ENCODE results near the gene MORN5. TPM values are rescaled to one million over a fixed set of nuclear protein-coding genes. Genes with fewer than 3 reads are reported as not detected.

The MORN5 gene
- total RNA-seq, 1 experiment from 2014 or later: not detected

DNA sequence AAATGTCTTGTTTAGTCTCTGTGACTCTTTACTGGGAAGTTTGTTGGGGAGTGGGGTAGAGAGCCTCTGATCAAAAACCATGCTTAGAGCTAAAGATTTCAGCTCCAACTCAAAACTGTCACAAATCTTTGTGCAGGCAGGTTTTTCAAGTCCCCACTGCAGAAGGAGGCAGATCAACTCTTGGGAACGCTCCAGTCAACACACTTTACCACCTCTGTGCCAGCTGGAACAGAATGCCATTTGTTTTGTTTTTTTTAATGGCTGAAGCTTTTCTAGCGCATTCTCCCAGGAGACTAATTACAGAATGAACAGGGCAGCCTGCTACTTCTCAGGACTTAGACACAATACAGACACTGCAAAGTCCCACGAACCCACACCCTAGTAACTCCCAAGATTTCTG is 87.0 kb downstream of the MORN5 start:
- CTCF ChIA-PET: no interaction called here
- H3K4me3 ChIP-seq (ENCODE audit: low read depth in 2 of 2, low read length in 2 of 2): no peak overlapping the region

DNA sequence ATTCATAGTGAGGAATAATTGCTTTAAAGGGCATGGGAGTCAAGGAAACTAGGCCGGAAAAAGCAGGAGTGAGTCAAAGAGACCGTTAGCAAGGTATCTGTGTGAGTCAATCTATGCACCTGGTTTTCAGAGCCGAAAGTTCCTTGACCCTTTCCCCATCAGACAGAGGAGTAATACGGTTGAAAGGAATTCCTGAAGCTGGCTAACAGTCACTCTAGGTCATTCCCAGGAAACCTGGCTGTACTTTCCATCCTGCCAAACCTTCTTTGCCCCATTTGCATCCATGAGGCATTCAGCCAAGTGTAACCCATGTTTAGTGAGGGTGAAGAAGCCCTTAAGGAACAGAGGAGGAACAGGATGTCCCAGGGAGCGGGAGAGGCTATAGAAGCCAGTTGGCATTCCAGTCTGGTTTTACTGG is 88.7 kb downstream of the MORN5 start:
- no peaks in the 10 kb centered on the region for H3K9me3 ChIP-seq (ENCODE audit: control insufficient read depth, insufficient read depth, low read depth, low read length)
- DNase-seq (ENCODE audit: low read depth, low spot score) (no peak), ATAC-seq (no peak)
- CTCF ChIA-PET: no interaction called here
- no peaks in the 10 kb centered on the region for H3K4me1 ChIP-seq (ENCODE audit: control insufficient read depth, insufficient read depth, low read length)
- no TSS peak for BruUV-seq (replicated peaks)
- intact Hi-C loops (cut with micrococcal nuclease; ENCODE audit: unreplicated experiment) (no loop called here), in situ Hi-C loops (cut with HindIII; ENCODE audit: low pct_unique_long_range_greater_than_20kb, low sequenced_read_pairs) (no loop called here)
- no peak overlapping the region for H3K4me3 ChIP-seq (ENCODE audit: low read depth in 2 of 2, low read length in 2 of 2)
- H3K27me3 ChIP-seq (ENCODE audit: control insufficient read depth, insufficient read depth, low read length): no peaks in the 10 kb centered on the region
- H3K27ac ChIP-seq (ENCODE audit: low read length): no peak overlapping the region
- peaks cover 10% of the 10 kb centered on the region for H3K36me3 ChIP-seq (ENCODE audit: control insufficient read depth, insufficient read depth, low read length)
- TF ChIP-seq, protein P1, sequence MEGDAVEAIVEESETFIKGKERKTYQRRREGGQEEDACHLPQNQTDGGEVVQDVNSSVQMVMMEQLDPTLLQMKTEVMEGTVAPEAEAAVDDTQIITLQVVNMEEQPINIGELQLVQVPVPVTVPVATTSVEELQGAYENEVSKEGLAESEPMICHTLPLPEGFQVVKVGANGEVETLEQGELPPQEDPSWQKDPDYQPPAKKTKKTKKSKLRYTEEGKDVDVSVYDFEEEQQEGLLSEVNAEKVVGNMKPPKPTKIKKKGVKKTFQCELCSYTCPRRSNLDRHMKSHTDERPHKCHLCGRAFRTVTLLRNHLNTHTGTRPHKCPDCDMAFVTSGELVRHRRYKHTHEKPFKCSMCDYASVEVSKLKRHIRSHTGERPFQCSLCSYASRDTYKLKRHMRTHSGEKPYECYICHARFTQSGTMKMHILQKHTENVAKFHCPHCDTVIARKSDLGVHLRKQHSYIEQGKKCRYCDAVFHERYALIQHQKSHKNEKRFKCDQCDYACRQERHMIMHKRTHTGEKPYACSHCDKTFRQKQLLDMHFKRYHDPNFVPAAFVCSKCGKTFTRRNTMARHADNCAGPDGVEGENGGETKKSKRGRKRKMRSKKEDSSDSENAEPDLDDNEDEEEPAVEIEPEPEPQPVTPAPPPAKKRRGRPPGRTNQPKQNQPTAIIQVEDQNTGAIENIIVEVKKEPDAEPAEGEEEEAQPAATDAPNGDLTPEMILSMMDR (IDR thresholded peaks at IDR 0.05): no peak
- no peak for TF ChIP-seq TCF7L2 (IDR thresholded peaks at IDR 0.05; ENCODE audit: low read depth, low read length)
- TF ChIP-seq POLR2AphosphoS5 (IDR thresholded peaks at IDR 0.05; ENCODE audit: low read depth, low read length): no peak
- TF ChIP-seq, protein P2, sequence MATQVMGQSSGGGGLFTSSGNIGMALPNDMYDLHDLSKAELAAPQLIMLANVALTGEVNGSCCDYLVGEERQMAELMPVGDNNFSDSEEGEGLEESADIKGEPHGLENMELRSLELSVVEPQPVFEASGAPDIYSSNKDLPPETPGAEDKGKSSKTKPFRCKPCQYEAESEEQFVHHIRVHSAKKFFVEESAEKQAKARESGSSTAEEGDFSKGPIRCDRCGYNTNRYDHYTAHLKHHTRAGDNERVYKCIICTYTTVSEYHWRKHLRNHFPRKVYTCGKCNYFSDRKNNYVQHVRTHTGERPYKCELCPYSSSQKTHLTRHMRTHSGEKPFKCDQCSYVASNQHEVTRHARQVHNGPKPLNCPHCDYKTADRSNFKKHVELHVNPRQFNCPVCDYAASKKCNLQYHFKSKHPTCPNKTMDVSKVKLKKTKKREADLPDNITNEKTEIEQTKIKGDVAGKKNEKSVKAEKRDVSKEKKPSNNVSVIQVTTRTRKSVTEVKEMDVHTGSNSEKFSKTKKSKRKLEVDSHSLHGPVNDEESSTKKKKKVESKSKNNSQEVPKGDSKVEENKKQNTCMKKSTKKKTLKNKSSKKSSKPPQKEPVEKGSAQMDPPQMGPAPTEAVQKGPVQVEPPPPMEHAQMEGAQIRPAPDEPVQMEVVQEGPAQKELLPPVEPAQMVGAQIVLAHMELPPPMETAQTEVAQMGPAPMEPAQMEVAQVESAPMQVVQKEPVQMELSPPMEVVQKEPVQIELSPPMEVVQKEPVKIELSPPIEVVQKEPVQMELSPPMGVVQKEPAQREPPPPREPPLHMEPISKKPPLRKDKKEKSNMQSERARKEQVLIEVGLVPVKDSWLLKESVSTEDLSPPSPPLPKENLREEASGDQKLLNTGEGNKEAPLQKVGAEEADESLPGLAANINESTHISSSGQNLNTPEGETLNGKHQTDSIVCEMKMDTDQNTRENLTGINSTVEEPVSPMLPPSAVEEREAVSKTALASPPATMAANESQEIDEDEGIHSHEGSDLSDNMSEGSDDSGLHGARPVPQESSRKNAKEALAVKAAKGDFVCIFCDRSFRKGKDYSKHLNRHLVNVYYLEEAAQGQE (IDR thresholded peaks at IDR 0.05; ENCODE audit: insufficient read depth in 1 of 2, low read depth in 2 of 2, low read length in 1 of 2): no peak
- no peak for TF ChIP-seq SIN3A (IDR thresholded peaks at IDR 0.05; ENCODE audit: borderline replicate concordance, insufficient read depth, low read depth, low read length)
- POLR2A ChIA-PET: no interaction called here

More for the DNA sequence above, 87.0 kb downstream of the MORN5 start:
- intact Hi-C loops (cut with micrococcal nuclease; ENCODE audit: unreplicated experiment) (no loop called here), in situ Hi-C loops (cut with HindIII; ENCODE audit: low pct_unique_long_range_greater_than_20kb, low sequenced_read_pairs) (no loop called here)
- Histone ChIP-seq H3K27ac (ENCODE audit: low read length) (no peak overlapping the region), H3K9me3 (ENCODE audit: control insufficient read depth, insufficient read depth, low read depth, low read length) (no peaks in the 10 kb centered on the region), H3K27me3 (ENCODE audit: control insufficient read depth, insufficient read depth, low read length) (no peaks in the 10 kb centered on the region), H3K36me3 (ENCODE audit: control insufficient read depth, insufficient read depth, low read length) (peaks cover 12% of the 10 kb centered on the region), H3K4me1 (ENCODE audit: control insufficient read depth, insufficient read depth, low read length) (no peaks in the 10 kb centered on the region)
- TF ChIP-seq, protein P2 (IDR thresholded peaks at IDR 0.05; ENCODE audit: insufficient read depth in 1 of 2, low read depth in 2 of 2, low read length in 1 of 2): no peak
- TF ChIP-seq POLR2AphosphoS5 (IDR thresholded peaks at IDR 0.05; ENCODE audit: low read depth, low read length) (no peak), TCF7L2 (IDR thresholded peaks at IDR 0.05; ENCODE audit: low read depth, low read length) (no peak), SIN3A (IDR thresholded peaks at IDR 0.05; ENCODE audit: borderline replicate concordance, insufficient read depth, low read depth, low read length) (no peak)
- TF ChIP-seq, protein P1 (IDR thresholded peaks at IDR 0.05): no peak
- no peak for DNase-seq (ENCODE audit: low read depth, low spot score)
- ATAC-seq: no peak
- BruUV-seq (replicated peaks): no TSS peak
- POLR2A ChIA-PET: no interaction called here

Small RNA genes within 50 kb of the gene (microRNA-seq; reads per million reads assigned to microRNA genes)
- not detected for gene MIR4478 (ENCODE audit: unreplicated experiment)

Other genes with a start within 250 kb of the MORN5 start
- gene TTLL11, start 66.6 kb upstream of the MORN5 start, total RNA-seq (2021; ENCODE audit: unreplicated experiment): 1.1 TPM
- 55.5 TPM for gene NDUFA8, start 129 bp upstream of the MORN5 start, total RNA-seq (2021; ENCODE audit: unreplicated experiment)
- gene LHX6, start 69.0 kb downstream of the MORN5 start, total RNA-seq (2021; ENCODE audit: unreplicated experiment): 0.62 TPM
- gene RBM18, start 104.9 kb downstream of the MORN5 start, total RNA-seq (2021; ENCODE audit: unreplicated experiment): 19.2 TPM
- gene MRRF, start 105.0 kb downstream of the MORN5 start, total RNA-seq (2021; ENCODE audit: unreplicated experiment): 28.4 TPM
- gene PTGS1, start 211.1 kb downstream of the MORN5 start, total RNA-seq (2021; ENCODE audit: unreplicated experiment): 61.2 TPM

All from Panc1 (cell line).